ENCODE data around the gene NT5E.
"Not testable (repeated sequence)": the region's sequence is repeated elsewhere in the genome, so short reads cannot be mapped to it uniquely, and the experiment has no call there.

The NT5E gene

GRCh38 chr6:85449818-85450759 lies at the start of gene NT5E:
TSS of gene NT5E (plus strand) at chr6:85450083. CDS start at chr6:85450140, 57 bp downstream.
- in situ Hi-C loops (cut with MboI; ENCODE audit: low sequenced_read_pairs) = no loop called here

DNA sequence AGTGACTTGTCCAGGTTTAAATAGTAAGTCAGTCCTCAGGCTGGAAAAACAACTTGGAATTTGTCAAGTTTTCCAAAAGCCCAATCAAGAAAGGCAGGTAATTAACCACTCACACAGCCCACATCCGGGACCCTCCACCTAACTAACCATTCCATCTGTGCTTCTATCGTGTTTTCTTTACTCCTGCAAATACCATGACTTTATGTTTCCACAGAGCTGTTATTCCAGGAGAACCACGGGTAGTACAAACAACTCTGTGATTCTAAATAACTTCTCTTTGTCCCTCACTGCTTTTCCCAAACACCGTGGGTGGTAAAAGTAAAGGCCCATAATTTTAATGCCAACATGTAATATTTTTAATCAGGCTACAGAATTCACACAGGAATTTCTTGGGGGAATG lies 49.6 kb upstream of the NT5E start:
- in situ Hi-C loops (cut with MboI; ENCODE audit: low sequenced_read_pairs) = no loop called here

DNA sequence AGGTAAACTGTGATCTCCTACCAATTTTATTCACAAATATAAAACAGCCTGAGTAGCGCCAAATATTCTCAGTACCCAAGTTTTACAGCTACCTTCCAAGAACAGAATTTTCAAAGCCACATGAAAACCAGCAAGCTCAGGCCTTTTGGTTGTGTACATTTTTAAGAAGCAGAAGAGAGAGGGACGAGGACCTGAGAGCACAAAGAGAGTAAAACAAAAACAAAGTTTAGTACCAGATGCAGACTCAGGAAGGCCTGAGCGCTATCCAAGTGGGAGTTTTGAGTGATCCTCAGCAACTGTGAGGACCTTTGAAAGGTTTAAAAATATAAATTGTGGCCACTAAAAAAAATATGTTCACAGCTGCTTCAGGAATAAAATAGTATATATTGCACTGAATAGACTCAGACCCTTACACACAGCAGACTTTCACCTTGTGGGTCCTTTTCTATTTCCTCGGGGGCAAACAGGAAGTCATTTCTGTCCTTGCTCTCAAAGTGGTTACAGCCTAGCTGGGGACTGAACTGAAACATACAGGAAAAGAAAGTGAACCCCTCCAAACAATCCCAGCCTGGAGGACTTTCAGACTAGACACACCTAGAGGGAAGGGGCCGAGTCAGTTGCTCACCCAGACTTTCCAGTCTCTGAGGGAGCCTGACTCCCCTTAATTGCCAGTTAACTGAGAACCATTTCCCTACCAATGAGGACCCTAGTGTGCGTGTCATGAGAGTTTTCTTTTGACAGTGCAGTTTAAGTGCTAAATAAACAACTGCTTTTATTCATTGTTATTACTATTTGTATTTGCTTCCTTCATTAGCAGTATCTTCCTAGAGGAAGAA lies 48.5 kb upstream of the NT5E start:
- in situ Hi-C loops (cut with MboI; ENCODE audit: low sequenced_read_pairs) = no loop called here

DNA sequence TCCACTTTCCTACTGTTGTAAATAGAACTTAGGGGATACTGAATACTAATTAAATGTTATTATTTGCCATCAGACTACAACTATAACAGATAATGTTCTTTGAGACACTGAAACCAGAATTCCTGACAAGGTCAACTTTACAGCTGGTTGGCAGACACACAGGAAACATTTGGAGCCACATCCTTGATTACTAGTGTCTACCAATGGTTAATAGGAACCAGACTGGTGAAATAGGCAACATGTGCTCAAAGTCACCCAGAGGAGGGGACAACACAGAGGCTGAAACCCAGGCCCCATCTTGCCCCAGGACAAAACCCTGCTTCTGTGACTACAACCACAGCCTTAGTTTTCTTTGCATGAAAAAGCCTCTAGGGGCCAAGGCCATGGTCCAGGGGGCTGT lies 47.8 kb upstream of the NT5E start:
- in situ Hi-C loops (cut with MboI; ENCODE audit: low sequenced_read_pairs) = no loop called here

DNA sequence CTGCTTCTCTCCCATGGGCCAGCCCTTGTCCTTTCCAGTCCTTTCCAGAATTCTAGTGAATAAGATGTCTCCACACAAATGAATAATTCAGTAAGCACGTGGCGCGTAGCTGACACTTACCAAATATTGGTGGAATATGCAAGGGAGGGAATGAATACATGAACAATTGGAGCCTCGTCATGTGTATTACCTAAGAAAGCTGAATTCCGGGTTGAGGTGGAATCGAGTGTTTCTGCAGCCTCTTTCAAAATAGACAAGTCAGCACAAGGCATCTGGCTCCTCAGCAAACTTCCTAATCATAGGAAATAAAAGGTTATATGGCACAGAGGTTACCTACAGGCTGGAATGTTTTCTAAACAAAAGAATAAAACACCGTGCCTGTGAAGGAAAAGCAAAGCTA lies 47.0 kb upstream of the NT5E start:
- in situ Hi-C loops (cut with MboI; ENCODE audit: low sequenced_read_pairs) = no loop called here

DNA sequence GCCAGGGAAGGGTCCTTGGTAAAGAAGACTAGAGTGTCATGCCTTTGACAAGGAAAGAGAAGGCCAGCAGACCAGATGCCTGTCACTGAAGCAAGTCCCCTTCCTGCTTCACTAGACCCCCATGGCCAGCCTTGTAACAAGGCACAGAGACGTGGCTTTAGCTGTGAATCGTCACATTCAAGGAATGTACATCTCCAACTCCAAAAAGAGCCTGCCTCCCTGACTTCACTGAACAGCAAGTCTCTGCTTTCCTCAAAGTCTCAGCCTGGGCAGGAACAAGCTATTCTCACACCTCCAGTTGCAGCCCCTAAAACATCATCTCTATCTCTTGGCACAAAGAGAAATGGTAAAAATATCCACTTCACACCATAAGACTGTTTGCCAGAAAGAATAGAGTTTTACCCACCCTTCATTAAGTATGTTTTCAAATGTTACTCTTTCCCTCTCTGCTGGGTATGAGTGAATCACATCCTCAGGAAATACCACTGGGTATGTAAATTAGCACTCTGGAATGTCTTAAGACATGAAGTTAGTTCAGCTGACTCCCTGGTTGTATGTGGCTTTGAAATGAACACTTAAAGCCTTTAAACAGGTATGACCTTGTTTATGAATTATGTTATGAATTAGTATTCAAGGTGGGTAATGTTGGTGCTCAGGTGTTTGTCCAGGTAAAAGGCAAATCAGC lies 46.4 kb upstream of the NT5E start:
- in situ Hi-C loops (cut with MboI; ENCODE audit: low sequenced_read_pairs) = no loop called here

DNA sequence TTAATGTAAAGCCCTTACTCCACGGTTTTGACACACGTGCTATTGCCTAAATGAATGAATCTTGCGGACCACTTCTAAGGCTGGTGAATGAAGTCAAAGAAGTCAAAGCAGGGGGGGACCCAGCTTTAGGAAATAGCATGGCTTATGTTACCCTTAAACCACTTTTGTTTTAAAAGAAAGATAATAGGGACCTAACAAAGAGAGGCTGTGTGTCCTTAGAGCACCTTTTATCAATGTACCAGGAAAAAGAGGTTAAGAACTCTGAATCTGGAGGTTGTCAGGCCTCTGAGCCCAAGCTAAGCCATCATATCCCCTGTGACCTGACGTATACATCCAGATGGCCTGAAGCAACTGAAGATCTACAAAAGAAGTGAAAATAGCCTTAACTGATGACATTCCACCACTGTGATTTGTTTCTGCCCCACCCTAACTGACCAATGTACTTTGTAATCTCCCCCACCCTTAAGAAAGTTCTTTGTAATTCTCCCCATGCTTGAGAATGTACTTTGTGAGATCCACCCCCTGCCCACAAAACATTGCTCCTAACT lies 45.8 kb upstream of the NT5E start:
- in situ Hi-C loops (cut with MboI; ENCODE audit: low sequenced_read_pairs) = not testable (repeated sequence)

GRCh38 chr6:85404564-85405174 lies 45.2 kb upstream of the NT5E start:
- in situ Hi-C loops (cut with MboI; ENCODE audit: low sequenced_read_pairs) = no loop called here

DNA sequence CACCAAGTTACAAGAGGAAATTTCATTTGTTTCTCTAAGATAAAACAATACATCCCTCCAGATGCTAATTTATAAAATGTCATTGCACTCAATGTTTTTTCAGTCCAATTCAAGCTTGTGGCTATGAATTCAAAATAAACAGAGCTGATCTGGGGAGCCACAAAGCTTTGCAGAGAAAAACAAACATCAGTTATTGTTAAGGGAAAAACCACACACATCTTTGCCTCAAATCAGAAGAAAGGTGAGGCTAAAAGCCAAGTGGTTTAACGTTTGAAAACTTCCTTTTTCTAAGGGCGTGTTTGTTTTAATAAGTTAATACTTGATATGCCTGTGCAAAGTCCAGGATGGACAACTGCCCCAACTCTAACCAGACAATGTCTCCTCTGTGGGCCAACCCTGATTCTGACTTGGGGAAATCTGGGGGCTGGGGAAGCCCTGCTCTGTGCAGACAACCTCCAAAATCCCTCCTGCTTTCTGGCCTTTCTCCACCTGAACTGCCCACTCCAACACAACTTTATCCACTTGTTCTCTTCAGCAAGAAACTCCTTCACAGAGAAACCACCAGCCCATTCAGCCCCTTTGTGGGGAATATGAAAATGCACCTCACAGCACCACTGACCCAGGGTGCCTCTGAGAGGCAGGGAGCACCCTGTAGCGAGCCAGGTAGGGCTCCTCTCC lies 44.6 kb upstream of the NT5E start:
- in situ Hi-C loops (cut with MboI; ENCODE audit: low sequenced_read_pairs) = no loop called here

GRCh38 chr6:85405853-85406198 lies 44.1 kb upstream of the NT5E start:
- in situ Hi-C loops (cut with MboI; ENCODE audit: low sequenced_read_pairs) = no loop called here

- in situ Hi-C loops (cut with MboI; ENCODE audit: low sequenced_read_pairs) = no loop called here
Measured at GRCh38 chr6:85406641-85407075, 43.2 kb upstream of the NT5E start.

DNA sequence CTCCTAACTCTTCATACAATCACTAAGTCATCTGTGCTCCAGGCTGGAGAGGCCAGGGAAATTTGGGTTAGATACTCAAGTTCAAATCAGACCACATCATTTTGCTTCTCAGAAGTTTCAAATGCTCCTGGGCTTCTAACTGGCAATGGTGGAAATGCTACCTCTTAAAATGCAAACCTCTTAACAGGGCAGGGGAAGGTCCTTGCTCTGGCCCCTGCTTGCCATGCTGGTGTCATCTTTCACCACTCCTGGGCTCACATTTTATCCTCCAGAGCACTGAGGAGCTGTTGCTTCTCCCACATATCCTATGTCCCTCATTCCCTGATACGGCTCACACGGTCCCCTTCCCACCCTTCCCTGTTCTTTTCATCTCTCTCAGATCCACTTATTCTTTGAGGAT lies 41.8 kb upstream of the NT5E start:
- in situ Hi-C loops (cut with MboI; ENCODE audit: low sequenced_read_pairs) = no loop called here

DNA sequence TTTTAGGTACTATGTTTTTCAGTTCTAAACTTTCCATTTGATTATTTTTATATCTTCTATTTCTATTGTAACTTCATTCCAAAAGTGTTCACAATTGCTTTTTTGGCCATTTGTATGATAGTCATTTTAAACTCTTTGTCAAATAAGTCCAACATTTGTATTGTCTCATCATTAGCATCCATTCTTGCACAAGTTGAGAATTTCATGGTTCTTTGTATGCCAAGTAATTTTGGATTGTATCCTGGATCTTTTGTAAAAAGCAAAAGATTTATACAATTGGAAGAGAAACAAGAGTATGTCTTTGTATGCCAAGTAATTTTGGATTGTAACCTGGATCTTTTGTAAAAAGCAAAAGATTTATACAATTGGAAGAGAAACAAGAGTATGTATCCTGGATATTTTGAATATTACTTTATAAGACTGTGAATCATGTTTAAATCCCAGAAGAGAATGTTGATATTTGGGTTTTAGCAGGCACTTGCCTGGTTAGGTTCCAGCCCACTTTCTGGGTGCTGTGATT lies 36.9 kb upstream of the NT5E start:
- in situ Hi-C loops (cut with MboI; ENCODE audit: low sequenced_read_pairs) = no loop called here

- in situ Hi-C loops (cut with MboI; ENCODE audit: low sequenced_read_pairs) = no loop called here
Measured at GRCh38 chr6:85416049-85416448, 33.8 kb upstream of the NT5E start.

- in situ Hi-C loops (cut with MboI; ENCODE audit: low sequenced_read_pairs) = no loop called here
Measured at GRCh38 chr6:85416766-85417165, 33.1 kb upstream of the NT5E start.

DNA sequence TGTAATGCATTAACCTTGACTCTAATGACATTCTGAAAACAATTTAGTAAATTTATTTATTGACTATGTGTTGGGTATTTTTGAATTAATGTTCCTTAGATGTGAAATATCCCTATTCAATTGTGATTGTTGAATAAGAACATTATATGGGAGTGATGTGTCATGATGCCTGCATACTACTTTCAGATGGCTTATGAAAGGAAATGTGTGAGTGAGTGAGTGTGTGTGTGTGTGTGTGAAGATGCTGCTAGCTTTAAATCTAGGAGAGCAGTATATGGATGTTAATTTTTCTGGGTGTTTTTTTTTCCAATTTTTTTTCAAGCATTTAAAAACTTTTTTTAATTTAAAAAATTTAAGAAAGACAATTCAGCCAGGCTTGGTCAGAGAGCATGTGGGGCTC lies 32.5 kb upstream of the NT5E start:
- in situ Hi-C loops (cut with MboI; ENCODE audit: low sequenced_read_pairs) = no loop called here

DNA sequence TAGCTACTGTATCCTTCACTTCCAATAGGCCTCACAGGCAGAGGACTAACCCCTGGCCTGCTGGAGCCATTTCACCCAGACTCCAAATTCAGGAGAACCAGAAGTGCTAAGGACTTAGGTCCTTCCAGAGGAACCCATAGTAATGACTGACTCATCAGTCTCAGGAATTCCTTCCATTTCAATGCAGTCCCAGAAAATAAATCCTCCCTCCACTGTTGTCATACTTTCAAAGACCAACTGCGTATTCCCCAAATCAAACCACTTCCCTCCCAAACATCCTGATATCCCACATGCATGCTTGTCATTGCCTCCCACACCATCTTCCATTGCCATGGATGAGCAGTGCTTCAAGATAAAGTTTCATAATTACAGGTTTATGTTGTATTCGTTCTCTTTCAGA lies 31.8 kb upstream of the NT5E start:
- in situ Hi-C loops (cut with MboI; ENCODE audit: low sequenced_read_pairs) = no loop called here

DNA sequence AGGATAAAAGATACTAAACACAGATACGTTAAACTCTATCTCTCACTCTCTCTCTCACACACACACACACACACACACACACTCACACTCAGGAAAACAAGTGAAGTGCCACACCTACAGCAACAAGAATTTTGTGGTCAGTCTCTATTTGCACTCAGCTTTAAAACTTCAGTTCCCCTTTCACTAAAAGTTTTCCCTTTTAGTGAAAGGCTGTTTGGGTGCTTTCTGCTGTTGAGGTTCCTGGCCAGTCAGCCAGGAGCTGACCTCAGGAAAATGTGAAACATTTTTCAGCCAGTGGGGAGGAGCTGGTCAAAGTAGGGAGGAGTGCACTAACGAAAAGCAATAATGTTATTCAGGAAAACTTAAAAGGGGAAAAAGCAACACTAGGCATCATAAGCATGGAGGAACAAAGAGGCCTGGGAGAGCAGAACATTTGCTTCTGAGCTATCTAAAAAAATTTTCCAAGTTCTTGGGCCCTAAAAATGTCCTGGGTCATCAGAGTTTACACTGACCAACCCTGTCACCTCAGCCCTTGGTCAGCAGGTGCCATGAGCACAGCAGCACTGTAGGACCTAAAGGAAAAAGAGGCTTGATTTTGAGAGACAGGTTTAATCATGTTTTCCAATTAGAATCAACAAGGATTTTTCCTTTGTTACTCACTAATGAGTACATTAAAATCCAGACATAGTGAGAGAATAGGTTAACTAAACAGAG lies 30.7 kb upstream of the NT5E start:
- in situ Hi-C loops (cut with MboI; ENCODE audit: low sequenced_read_pairs) = no loop called here

- in situ Hi-C loops (cut with MboI; ENCODE audit: low sequenced_read_pairs) = no loop called here
Measured at GRCh38 chr6:85420551-85420950, 29.3 kb upstream of the NT5E start.

All from hTERT RPE-1 (cell line).